CD4-positive, alpha-beta T cell (primary cell): Measurements from ENCODE around the gene PDLIM1. TPM values are rescaled to one million over a fixed set of nuclear protein-coding genes. Genes with fewer than 3 reads are reported as not detected.

Source experiments
- ATAC-seq: fragments of 200-7000 bp; cut with Tn5 transposase; one replicate; pipeline ENCODE4 v1.10.0; 2022; ENCODE audit warnings: mild to moderate bottlenecking; ENCODE audit not compliant: poor library complexity
- CTCF ChIA-PET: fragments of 350-600 bp; sonication (Branson Sonifier 250); formaldehyde crosslinking; loops from one replicate; lab custom pipeline; 2021; ENCODE audit warnings: antibody characterized with exemption, inconsistent platforms; lab: Charles Lee
- POLR2A ChIA-PET: fragments of 350-600 bp; sonication (Branson Sonifier 250); formaldehyde crosslinking; loops from one replicate; lab custom pipeline; 2021; ENCODE audit warnings: antibody characterized with exemption, inconsistent platforms; lab: Charles Lee
- DNase-seq, 14 experiments: peaks; one replicate each; pipeline ENCODE4 v3.0.0-alpha.2; 2013 to 2020; ENCODE audit warnings: mixed read lengths in 2 of 14
- H3K27ac ChIP-seq, 2 donors: one replicate each; pipeline versions ENCODE4 v1.5.1 to v1.7.0; 2013; ENCODE audit warnings: low read length in 2 of 2, low read depth in 1 of 2, mild to moderate bottlenecking in 1 of 2
- H3K27me3 ChIP-seq, 2 experiments: 1 replicate in 1 of 2; 2 replicates in 1 of 2; pipeline versions ENCODE4 v1.6.1 to v1.7.0; 2013; ENCODE audit warnings: low read length in 2 of 2, control low read depth in 1 of 2, mild to moderate bottlenecking in 1 of 2, moderate library complexity in 1 of 2; ENCODE audit not compliant: insufficient read depth in 2 of 2, control insufficient read depth in 1 of 2
- H3K36me3 ChIP-seq: one replicate; pipeline ENCODE4 v1.6.1; 2013; ENCODE audit warnings: low read length, control low read depth; ENCODE audit not compliant: insufficient read depth
- H3K4me1 ChIP-seq: one replicate; pipeline ENCODE4 v1.6.1; 2013; ENCODE audit warnings: low read length, control low read depth; ENCODE audit not compliant: insufficient read depth
- H3K4me3 ChIP-seq: one replicate; pipeline ENCODE4 v1.5.1; 2013; ENCODE audit warnings: mild to moderate bottlenecking, low read length, moderate library complexity
- H3K9me3 ChIP-seq, 2 experiments: 1 replicate in 1 of 2; 2 replicates in 1 of 2; pipeline versions ENCODE4 v1.6.1 to v1.7.0; 2013; ENCODE audit warnings: low read length in 2 of 2, mild to moderate bottlenecking in 2 of 2, control low read depth in 1 of 2, moderate library complexity in 1 of 2; ENCODE audit not compliant: control insufficient read depth in 1 of 2, insufficient read depth in 1 of 2
- H3K27ac Mint-ChIP-seq: one replicate; pipeline ENCODE4 v1.8.0; 2020; ENCODE audit warnings: mixed read lengths
- H3K27me3 Mint-ChIP-seq: one replicate; pipeline ENCODE4 v1.8.0; 2021; ENCODE audit warnings: mixed read lengths
- H3K36me3 Mint-ChIP-seq: one replicate; pipeline ENCODE4 v1.8.0; 2021; ENCODE audit warnings: low read depth, mixed read lengths
- H3K4me1 Mint-ChIP-seq: one replicate; pipeline ENCODE4 v1.8.0; 2021; ENCODE audit warnings: low read depth, mixed read lengths
- H3K4me3 Mint-ChIP-seq: one replicate; pipeline ENCODE4 v1.8.0; 2020; ENCODE audit warnings: mild to moderate bottlenecking, mixed read lengths
- H3K9me3 Mint-ChIP-seq: one replicate; pipeline ENCODE4 v1.8.0; 2020; ENCODE audit warnings: mixed read lengths
- intact Hi-C, 2 experiments: fragments of 100-400 bp; cut with DNase I in 1 of 2; cut with micrococcal nuclease in 1 of 2; formaldehyde crosslinking; loops; one replicate each; pipeline versions ENCODE4 v1.15.1 to v1.9.0; 2023 to 2025; cut with DNase I, micrococcal nuclease
- total RNA-seq, 174 experiments: library from RNA in 2 of 174; stranded (reverse) in 2 of 174; gene quantifications; one replicate each; pipeline ENCODE4 v1.2.3 and lab custom pipeline; 2021 to 2026
- TF ChIP-seq, protein P1 (sequence below): fragments of 200-600 bp; IDR thresholded peaks from one replicate; pipeline ENCODE4 v1.8.0; 2022; ENCODE audit warnings: antibody characterized with exemption, mild to moderate bottlenecking

The PDLIM1 gene
- total RNA-seq, 2 experiments from 2014 or later, result 0.41 to 0.75 TPM

- ChIA-PET CTCF (no interaction called here), POLR2A (no interaction called here)
- no peaks in the 10 kb centered on the region for H3K27me3 Mint-ChIP-seq
- TF ChIP-seq, protein P1, sequence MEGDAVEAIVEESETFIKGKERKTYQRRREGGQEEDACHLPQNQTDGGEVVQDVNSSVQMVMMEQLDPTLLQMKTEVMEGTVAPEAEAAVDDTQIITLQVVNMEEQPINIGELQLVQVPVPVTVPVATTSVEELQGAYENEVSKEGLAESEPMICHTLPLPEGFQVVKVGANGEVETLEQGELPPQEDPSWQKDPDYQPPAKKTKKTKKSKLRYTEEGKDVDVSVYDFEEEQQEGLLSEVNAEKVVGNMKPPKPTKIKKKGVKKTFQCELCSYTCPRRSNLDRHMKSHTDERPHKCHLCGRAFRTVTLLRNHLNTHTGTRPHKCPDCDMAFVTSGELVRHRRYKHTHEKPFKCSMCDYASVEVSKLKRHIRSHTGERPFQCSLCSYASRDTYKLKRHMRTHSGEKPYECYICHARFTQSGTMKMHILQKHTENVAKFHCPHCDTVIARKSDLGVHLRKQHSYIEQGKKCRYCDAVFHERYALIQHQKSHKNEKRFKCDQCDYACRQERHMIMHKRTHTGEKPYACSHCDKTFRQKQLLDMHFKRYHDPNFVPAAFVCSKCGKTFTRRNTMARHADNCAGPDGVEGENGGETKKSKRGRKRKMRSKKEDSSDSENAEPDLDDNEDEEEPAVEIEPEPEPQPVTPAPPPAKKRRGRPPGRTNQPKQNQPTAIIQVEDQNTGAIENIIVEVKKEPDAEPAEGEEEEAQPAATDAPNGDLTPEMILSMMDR, result no peak
- Histone ChIP-seq H3K4me3 (no peak overlapping the region), H3K4me1 (no peaks in the 10 kb centered on the region), H3K27me3 (no peaks in the 10 kb centered on the region), H3K9me3 (no peaks in the 10 kb centered on the region), H3K36me3 (no peaks in the 10 kb centered on the region), H3K27ac (no peak overlapping the region)
- intact Hi-C loops, result no loop called here
- DNase-seq, result no peak
- H3K27ac Mint-ChIP-seq, result no peak overlapping the region
- H3K9me3 Mint-ChIP-seq, result no peaks in the 10 kb centered on the region
- no peak overlapping the region for H3K4me3 Mint-ChIP-seq
- no peaks in the 10 kb centered on the region for H3K4me1 Mint-ChIP-seq
- ATAC-seq, result no peak
- no peaks in the 10 kb centered on the region for H3K36me3 Mint-ChIP-seq
Observed at GRCh38 chr10:95225136-95225535, 65.7 kb downstream of the PDLIM1 start.

DNA sequence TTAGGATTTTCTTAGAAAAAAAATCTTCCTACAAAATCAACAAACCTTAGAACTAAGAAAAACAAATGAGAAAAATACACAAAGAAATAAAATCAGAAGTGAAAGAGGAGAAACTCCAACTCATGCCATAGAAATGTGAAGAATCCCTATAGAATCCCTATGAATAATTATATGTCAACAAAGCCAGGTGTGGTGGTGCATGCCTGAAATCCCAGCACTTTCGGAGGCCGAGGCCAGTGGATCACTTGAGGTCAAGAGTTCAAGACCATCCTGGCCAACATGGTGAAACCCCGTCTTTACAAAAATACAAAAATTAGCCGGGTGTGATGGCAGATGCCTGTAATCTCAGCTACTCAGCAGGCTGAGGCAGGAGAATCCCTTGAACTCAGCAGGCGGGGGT, 69.7 kb downstream of the PDLIM1 start:
- H3K36me3 Mint-ChIP-seq, result no peaks in the 10 kb centered on the region
- no peak overlapping the region for H3K4me3 Mint-ChIP-seq
- Histone ChIP-seq H3K27ac (no peak overlapping the region), H3K4me1 (no peaks in the 10 kb centered on the region), H3K36me3 (no peaks in the 10 kb centered on the region), H3K4me3 (no peak overlapping the region), H3K9me3 (no peaks in the 10 kb centered on the region), H3K27me3 (no peaks in the 10 kb centered on the region)
- H3K27ac Mint-ChIP-seq, result no peak overlapping the region
- ATAC-seq, result no peak
- DNase-seq, result no peak
- intact Hi-C loops, result no loop called here
- no peaks in the 10 kb centered on the region for H3K4me1 Mint-ChIP-seq
- H3K9me3 Mint-ChIP-seq, result no peaks in the 10 kb centered on the region
- H3K27me3 Mint-ChIP-seq, result peaks cover 5% of the 10 kb centered on the region
- TF ChIP-seq, protein P1, result no peak
- ChIA-PET POLR2A (no interaction called here), CTCF (no interaction called here)

DNA sequence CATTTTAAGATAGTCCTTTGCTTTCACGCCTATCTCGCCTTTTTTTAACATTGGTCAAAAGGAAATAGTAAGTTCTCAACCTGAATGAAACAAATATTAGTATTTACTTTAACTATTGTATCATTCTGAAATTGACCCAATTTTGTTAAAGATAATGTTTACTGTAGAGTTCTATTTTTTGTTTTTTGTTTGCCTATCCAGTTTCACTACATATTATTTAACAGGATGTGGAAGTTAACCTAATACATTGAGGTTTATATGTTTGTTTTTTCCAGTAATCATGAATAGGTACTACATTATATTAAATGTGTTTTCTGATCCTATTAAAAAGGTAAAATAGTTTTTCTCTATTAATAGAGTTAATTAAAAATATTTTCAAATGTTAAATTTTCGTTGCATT, 70.3 kb downstream of the PDLIM1 start:
- Histone ChIP-seq H3K36me3 (no peaks in the 10 kb centered on the region), H3K9me3 (no peaks in the 10 kb centered on the region), H3K4me3 (no peak overlapping the region), H3K27me3 (no peaks in the 10 kb centered on the region), H3K27ac (no peak overlapping the region), H3K4me1 (no peaks in the 10 kb centered on the region)
- no peak for DNase-seq
- no peak overlapping the region for H3K27ac Mint-ChIP-seq
- TF ChIP-seq, protein P1, result no peak
- no peaks in the 10 kb centered on the region for H3K9me3 Mint-ChIP-seq
- H3K27me3 Mint-ChIP-seq, result peaks cover 5% of the 10 kb centered on the region
- intact Hi-C loops, result no loop called here
- ATAC-seq, result no peak
- ChIA-PET POLR2A (no interaction called here), CTCF (no interaction called here)
- no peaks in the 10 kb centered on the region for H3K36me3 Mint-ChIP-seq
- H3K4me3 Mint-ChIP-seq, result no peak overlapping the region
- H3K4me1 Mint-ChIP-seq, result no peaks in the 10 kb centered on the region
